GM18868 (cell line): ENCODE results near the gene FBXO31.
A peak's percentile ranks its signal among the peaks of the same experiment; 100 is the strongest.

ENCODE experiments used
- ATAC-seq: cut with Tn5 transposase; IDR thresholded peaks from one replicate; pipeline ENCODE4 v1.9.1; 2021; ENCODE audit warnings: mild to moderate bottlenecking, moderate library complexity; ENCODE audit not compliant: unreplicated experiment

FBXO31 gene

DNA sequence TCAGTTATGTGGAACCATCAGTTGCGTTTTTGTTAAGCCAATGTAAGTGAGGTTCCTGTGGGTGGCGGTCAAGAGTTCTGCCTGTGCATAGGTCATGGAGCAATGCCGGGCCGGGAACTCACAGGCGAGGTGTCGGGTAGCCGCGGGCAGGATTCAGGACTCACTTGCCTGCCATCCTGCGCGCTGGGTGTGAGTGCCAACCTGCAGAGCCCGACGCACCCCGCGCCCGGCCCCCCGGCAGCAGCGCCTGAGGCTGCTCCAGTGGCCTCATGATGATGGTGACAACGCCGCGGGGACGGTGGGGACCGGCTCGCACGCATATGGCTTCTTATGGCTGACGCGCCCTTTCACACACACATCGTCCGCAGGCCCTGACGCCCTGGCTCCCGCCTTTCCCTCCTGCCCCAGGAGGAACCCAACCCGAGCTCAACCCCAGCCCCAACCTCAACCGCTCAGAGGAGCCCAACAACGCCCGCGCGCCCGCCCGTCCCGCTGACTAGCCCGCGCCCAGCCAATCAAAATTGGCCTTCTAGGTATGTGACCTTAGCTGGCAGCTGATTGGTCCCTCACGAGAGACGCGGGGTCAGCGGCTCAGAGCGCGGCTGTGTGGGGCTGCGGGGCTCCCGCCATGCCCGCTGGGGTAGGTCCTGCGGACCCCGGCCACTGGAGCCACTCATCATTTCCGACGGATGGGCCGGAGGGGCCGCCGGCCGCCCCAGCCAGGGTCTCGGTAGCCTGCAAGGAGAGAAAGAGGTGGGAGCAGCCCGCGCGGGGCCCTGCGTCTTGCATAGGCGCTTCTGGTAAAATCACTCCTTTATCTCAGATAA lies 66.4 kb downstream of the FBXO31 start, which contains the start of gene C16orf95:
C16orf95 (minus strand) TSS at position 470 of the 827 bp plus-strand sequence; CDS start at position 320, 150 bp downstream.
- peak; percentile 94 for ATAC-seq

DNA sequence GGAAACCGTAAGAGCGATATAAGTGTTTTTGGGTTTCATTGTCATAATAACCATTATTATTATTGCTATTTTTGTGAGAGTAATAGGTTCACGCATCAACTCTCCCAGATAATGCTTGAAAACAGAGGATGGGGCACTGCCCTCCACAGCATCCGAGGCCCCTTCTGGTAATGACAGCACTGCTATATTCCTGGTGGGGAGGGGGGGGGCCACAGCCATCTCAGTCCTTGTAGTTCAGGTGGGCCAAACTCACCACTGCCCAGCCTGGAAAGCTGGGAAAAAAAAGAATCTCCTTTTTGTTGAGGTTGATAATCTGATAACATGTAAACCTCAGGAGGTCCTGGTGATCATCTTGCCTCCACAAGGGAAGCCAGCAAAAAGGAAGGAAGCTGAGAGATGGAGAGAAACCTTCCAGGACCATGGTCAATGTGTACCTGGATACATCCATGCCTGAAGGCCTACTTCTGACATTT lies 67.1 kb downstream of the FBXO31 start:
- ATAC-seq, result no peak

DNA sequence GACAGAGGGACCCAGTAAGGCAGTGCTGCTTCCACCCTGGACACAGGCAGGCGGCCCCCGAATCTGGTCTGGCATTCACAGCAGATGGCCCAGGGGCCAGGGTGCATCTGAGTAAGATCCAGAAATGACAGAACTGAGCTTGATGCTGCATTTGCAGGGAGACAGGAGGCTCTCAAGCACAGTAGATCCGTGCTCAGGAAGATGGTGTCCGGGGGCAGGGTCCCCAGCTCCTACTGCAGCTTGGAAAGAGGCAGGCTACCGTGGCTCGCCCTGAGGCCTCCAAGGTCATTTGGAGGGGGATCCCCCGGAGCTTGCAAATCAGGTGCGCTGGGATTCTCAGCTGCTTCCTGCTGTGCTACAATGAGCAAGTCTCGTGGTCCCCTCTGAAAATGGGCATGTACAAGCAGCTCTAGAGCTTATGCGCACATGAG lies 68.6 kb downstream of the FBXO31 start:
- ATAC-seq, result no peak

DNA sequence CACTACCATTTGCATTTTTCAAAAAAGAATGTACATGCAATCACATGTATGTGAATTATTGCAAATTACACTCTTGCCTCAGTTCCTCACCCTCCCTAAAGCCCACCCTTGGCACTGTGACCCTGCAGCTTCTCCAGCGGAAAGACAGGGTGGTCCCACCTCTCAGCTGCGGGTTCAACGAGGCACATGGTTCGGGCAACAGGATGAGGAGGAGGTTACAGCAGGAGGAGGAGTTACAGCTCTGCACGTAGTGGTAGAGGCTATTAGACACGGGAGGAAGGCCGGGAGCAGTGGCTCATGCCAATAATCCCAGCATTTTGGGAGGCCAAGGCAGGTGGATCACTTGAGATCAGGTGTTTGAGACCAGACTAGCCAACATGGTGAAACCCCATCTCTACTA lies 71.6 kb downstream of the FBXO31 start:
- no peak for ATAC-seq

DNA sequence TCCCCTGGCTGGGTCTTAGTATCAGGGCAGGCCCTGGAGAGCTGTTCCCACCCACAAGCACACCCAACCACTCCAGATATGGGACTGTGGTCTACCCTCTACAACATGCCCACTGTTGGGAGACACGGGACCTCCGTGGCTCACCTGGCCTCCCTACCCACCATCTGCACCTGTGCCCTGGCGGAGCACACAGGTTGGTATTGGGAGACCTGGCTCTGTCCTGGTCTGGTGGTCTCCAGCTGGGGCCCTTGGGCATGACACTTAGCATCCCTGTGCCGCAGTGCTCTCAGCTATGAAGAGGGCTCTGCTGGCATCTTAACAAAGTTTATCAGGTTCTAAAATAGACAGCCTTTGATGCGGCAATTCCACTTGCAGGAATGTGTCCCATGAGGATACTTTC lies 72.2 kb downstream of the FBXO31 start:
- ATAC-seq, result no peak

DNA sequence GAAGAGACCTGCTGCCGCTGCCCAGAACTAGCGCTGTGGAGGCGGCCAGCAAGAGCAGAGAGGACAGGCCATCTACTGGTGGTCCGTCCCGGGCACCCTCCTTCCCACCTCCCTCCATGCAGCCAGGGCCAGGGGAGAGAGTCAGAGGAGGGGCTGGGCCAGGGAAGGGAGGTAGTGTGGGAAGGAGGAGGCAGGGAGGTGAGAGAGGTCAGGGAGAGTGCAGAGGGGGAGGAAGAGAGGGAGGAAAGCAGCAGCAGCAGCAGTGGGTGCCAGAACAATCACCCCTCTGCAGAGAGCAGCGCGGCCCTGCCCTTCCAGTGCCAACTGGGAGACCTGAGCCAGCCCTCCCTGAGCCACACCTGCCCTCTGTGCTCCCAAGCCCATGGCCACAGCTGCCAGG lies 73.0 kb downstream of the FBXO31 start:
- no peak for ATAC-seq

DNA sequence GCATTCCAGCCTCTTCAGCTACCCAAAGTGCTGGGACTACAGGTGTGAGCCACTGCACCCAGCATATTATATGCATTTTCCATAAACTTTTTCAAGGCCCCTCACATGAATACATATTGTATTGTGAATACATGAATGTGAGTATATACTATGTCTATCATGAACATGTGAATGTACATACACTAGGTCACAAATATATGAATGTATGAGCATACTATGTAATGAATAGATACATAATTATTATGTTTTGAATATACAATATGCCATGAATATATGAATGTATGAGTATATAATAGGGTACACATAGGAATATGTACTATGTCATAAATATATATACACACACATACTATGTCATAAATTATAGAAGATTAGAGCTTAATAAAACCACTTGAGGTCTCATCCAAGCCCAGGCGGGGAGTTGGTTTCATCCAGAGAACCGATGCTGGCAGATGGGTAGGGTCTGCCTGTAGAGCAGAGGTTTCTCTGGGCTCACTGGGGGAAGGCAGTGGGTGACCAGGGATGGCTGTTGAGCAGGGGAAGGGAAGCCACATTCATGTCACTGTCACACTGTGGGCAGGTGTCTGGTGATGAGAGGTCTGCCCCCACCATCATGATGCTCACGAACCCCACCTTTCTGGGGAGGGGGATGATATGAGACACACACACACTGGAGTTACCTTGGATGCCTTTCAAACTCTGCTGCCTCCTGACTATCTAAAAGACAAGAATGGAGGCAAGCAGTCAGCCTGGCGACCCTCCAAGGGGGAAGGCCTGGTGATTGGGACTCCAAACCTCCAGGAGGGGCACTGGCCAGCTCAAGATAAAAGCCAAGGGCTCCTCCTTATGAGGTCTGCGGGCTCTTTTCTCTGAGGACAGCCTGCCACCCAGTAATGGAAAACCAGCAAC lies 73.7 kb downstream of the FBXO31 start:
- no peak for ATAC-seq

DNA sequence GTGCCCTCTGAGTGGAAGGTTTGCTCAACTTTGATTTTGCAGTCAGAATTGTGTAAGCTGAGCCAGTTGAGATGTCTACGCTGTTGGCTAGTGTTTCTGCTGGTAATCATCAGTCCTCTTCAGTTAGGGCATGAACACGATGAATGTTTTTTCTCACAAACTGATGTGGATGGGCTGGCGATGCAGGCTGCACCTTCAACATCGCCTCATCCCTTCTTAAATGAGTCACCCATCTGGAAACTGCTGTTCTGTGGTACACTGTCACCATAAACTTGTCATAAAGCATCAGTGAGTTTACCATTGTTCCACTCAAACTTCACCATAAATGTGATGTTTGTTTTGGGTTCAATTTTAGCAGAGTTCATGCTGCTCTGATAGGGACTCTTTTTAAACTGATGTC lies 74.8 kb downstream of the FBXO31 start:
- no peak for ATAC-seq

DNA sequence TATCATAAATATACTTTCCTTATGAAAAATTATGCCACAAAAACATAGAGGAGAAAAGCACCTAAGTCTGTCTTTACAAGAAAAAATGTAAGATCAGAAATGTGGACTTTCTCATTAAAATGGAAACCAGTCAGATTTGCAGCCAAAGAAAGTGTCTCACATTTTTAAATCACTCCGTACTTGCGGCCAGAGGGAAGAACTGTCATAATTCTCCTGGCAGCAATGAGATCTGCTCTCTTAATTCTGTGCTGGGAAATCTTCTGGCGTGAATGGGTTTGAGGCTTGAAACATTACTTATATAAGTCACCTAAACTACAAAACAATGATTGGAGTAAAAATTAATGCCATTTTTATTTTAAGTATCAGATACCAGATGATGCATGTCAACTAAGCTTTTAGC lies 77.1 kb downstream of the FBXO31 start:
- no peak for ATAC-seq

DNA sequence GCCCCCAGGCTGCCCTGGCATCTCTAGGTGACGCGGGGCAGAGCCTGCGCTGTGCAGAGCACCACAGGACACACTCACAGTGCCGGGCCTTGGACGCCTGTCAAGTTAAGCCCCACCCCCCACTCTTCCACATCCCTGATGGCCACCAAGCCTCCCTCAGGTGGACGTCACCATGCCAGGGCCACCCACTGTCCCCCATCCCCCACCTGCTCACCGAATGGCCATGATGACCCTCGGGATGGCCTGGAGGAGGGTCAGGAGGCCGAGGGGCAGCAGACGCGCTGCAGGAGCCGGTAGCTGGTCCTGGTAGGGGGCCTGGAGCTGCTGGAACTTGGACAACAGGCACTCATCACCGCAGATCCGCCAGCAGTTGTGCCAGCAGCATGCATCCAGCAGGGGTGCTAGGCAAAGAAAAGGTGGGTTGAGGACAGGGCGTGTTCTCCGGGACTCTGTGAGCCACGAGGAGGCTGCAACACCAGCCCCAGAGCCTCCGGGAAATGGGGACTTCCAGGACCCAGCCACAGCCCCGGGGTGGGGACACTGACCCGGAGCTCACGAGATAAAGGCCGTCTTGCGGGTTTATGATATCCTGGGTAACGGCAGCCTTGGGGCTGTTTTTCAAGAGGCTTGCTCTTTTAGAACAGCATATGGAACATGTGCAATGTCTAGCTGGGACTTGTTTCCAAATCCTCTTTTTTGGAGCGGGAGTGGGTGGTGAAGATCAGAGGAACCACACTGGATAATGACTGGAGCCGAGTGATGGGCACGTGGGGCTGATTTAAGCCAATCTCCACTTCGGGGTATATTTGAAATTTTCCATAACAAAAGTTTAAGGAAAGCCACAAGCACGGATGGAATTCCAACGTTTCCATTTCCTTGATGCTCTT lies 77.8 kb downstream of the FBXO31 start:
- no peak for ATAC-seq

DNA sequence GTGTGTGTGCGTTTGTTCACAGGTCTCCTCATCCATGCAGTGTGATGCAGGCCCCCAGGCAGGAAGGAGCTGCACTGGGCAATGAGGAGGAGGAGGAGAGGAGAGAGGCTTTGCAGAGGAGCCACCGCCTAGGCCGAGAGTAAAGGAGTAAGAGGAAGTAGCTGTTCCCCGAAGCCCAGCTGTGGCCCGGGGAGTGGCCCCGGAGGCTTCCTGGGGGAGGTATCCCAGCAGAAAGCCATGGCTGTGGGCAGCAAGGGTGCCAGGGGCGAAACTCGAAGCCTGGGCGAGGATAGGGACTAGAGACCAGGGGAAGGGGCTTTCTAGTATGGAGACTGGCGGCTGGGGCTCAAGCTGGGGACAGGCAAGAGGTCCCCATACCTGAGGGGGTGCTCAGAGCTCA lies 78.6 kb downstream of the FBXO31 start:
- ATAC-seq, result no peak

DNA sequence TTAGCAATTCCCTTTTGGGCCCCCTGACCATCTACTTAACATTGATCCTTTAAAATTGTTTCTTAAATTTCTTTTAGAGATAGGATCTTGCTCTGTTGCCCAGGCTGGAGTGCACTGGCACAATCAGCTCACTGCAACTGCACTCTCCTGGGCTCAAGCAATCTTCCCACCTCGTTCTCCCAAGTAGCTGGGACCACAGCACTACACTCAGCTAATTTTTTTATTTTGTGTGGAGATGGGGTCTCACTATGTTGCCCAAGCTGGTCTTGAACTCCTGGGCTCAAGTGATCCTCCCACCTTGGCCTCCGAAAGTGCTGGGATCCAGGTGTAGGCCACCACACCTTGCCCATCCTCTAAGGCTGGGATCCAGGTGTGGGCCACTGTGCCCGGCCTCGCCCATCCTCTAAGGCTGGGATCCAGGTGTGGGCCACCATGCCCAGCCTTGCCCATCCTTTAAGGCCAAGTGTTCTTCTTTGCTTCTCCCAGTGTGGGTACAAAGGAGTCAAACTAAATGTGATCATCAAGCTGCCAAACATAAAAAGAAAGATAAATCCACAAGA lies 79.5 kb downstream of the FBXO31 start:
- ATAC-seq, result no peak

DNA sequence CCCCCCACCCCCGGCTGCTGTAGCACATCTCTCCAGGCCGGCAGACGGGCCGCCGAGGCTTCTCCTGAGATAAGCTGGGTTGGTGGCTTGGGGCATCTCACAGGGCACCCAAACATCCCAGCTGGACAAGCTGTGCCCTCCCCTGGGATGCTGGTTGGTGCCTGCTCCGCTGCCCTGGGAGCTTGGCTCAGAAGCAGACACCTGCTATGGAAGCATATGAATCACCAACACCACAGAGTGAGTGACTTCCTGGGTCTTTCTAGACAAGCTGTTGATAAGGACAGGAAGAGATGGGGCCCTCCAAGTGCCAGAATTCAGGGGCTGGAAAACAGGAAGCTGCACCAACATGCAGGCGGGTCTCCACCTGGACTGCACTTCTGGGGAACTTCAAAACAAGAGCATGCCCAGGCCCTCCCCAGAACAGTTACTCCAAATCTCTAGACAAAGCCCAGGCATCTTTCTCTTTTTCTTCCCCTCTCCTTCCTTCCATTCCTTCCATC lies 80.1 kb downstream of the FBXO31 start:
- ATAC-seq, result no peak

DNA sequence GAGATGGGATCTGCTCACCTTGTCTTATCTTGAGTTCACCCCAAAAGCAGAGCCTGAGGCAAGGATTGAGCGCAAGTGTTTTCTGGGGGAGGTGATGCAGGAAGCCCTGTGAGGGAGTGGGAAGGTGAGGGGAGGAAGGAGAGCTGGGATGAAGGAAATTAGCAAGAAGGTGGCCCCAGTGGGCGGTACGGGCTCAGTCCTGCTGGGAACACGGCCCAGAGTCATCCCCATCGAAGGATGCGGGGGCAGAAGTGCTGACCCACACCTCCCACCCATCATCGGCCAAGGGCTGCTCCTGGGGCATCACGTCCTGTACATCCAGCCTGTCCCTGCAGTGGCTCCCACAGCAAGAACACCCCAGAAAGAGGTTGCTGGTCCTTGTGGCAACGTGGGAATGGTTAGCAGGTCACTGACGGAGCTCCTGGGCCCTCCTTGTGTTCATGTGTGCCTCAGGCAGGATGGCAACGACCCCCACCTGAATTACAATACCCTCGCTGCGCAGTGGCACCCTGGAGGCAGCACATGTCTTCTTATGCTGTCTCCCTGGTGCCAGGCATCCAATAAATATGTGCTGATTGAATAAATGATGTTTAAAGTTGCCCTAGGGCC lies 84.6 kb downstream of the FBXO31 start:
- no peak for ATAC-seq

DNA sequence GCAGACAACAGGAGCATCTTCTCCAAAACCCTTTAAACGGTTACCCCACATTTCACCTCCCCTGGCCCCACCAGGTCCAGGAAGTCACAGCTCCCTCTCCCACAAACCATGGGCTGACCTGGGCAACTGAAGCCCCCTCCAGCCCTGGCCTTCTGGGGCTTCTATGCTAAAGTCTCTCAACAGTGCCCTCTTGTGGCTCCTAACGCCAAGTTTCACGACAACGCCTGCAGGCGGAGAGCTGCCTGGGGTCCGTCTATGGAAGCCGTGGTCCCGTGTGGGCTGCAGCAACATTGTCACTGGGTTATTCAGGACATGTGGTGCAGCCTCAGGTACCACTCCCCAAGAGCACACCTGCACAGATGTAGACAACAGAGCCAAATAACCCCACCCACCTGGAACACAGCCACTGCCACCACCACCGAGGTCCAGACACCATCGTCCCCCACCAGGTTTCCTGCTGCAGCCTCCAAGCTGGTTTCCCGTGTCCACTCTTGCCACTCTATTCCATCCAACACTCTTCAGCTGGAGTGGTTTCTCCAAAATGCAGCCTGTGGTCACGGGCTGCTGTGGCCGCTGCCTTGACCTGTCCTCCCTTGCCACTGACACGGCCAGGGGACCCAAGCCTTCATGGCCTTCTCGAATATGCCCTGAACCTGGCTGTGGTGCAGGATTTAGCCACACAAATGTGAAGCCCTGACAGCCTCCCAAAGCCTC lies 85.5 kb downstream of the FBXO31 start:
- no peak for ATAC-seq

DNA sequence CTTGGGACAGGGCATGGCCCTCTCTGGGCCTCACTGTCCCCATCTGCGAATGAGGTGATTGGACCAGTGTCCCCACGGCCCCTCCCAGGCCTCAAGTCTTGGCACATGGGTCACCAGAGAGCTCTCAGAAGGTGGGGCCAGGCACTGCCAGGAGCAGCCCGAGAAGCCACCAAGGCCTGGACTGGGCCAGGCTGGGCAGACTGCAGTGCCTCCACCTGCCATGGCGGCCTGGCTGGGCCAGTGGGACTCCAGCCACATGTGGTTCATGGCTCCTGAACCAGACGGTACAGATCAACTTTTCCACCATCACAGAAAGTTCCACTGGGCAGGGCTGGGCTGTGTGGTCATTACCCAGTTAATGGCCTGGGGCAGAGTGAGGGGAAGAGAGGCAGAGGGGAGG lies 86.2 kb downstream of the FBXO31 start:
- no peak for ATAC-seq

DNA sequence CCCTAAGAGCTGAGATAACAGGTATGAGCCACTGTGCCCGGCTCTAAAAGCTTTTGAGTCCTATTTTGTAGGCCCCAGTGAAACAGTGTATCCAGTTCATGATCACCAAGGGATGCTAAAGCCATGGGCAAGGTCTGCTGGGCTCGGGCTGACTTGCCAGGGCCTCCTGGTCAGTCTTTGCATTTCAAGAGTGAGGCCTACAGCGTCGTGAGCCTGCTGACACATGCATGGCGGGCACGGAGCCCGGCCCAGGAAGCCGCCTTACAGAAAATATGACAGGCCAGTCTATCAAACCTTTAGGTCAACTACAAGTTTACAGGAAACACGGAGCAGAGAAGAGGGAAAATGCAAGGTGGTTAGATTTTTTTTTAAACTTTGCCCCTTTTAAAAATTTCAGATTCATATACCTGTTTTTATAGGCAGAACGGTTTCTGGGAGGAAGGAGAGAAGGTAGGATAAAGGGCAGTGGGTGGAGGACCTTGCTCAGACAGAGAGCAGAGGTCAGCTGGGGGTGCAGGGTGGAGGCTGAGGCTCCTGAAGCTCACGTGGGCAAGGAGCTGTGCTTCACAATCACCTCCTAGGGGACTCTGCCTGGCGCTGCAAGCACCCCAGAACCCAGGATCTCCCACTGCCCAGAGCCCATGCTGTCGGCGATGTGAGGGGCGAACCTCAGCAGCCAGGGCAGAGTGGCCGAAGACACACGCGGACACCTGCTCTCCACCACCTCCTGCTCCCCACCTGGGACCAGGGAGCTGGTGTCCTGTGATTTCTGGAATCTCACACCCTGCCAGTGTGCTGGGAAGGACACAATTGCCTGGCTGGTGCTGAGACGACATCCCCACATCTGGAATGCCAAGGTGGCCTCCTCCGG lies 87.7 kb downstream of the FBXO31 start:
- ATAC-seq, result no peak

DNA sequence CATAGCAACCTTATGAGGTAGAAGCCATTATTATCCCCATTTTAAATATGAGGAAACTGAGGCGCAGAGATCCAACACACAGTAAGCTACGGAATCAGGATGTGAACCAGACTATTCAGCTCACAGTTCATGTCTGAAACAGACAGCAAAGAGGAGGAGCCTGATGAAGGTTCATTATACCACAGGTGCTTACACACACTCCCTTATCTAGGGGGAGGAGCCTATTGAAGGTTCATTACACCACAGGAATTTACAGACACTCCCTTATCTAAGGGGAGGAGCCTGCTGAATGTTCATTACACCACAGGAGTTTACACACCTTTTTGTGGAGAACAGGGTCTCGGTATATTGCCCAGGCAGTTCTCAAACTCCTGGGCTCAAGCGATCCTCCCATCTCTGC lies 88.3 kb downstream of the FBXO31 start:
- no peak for ATAC-seq
